ENCODE data around the gene IGSF9B. TPM values are rescaled to one million over a fixed set of nuclear protein-coding genes. Genes with fewer than 3 reads are reported as not detected.

The IGSF9B gene
- total RNA-seq, 1 donor from 2014 or later, result 8.4 TPM

- Mint-ChIP-seq H3K4me1 (ENCODE audit: low read depth) (no peaks in the 10 kb centered on the region), H3K36me3 (ENCODE audit: low read depth) (peaks cover 10% of the 10 kb centered on the region), H3K27me3 (ENCODE audit: low read depth) (no peaks in the 10 kb centered on the region), H3K9me3 (ENCODE audit: low read depth) (no peaks in the 10 kb centered on the region), H3K4me3 (ENCODE audit: unreplicated experiment) (no peak overlapping the region), H3K27ac (ENCODE audit: unreplicated experiment) (no peak overlapping the region)
- no peak for TF ChIP-seq CTCF (IDR thresholded peaks at IDR 0.05)
- no peak for DNase-seq (ENCODE audit: low spot score)
These were observed 35.7 kb downstream of the IGSF9B start for GRCh38 chr11:133921026-133921425.

- H3K36me3 Mint-ChIP-seq (ENCODE audit: low read depth), result peaks cover 10% of the 10 kb centered on the region
- H3K27ac Mint-ChIP-seq (ENCODE audit: unreplicated experiment), result no peak overlapping the region
- H3K9me3 Mint-ChIP-seq (ENCODE audit: low read depth), result no peaks in the 10 kb centered on the region
These were observed 36.4 kb downstream of the IGSF9B start for GRCh38 chr11:133920109-133920990.

GRCh38 chr11:133919330-133920108 is 37.2 kb downstream of the IGSF9B start:
- Mint-ChIP-seq H3K4me1 (ENCODE audit: low read depth) (no peaks in the 10 kb centered on the region), H3K9me3 (ENCODE audit: low read depth) (no peaks in the 10 kb centered on the region), H3K27ac (ENCODE audit: unreplicated experiment) (no peak overlapping the region), H3K36me3 (ENCODE audit: low read depth) (peaks cover 10% of the 10 kb centered on the region), H3K27me3 (ENCODE audit: low read depth) (no peaks in the 10 kb centered on the region), H3K4me3 (ENCODE audit: unreplicated experiment) (no peak overlapping the region)
- DNase-seq (ENCODE audit: low spot score), result no peak
- TF ChIP-seq CTCF (IDR thresholded peaks at IDR 0.05), result no peak

More at GRCh38 chr11:133920109-133920990, 36.4 kb downstream of the IGSF9B start:
- H3K4me3 Mint-ChIP-seq (ENCODE audit: unreplicated experiment), result no peak overlapping the region
- H3K27me3 Mint-ChIP-seq (ENCODE audit: low read depth), result no peaks in the 10 kb centered on the region
- no peaks in the 10 kb centered on the region for H3K4me1 Mint-ChIP-seq (ENCODE audit: low read depth)
- TF ChIP-seq CTCF (IDR thresholded peaks at IDR 0.05), result no peak
- no peak for DNase-seq (ENCODE audit: low spot score)

- H3K36me3 Mint-ChIP-seq (ENCODE audit: low read depth), result peaks cover 8% of the 10 kb centered on the region
- no peak overlapping the region for H3K27ac Mint-ChIP-seq (ENCODE audit: unreplicated experiment)
- no peaks in the 10 kb centered on the region for H3K4me1 Mint-ChIP-seq (ENCODE audit: low read depth)
- H3K4me3 Mint-ChIP-seq (ENCODE audit: unreplicated experiment), result no peak overlapping the region
- H3K9me3 Mint-ChIP-seq (ENCODE audit: low read depth), result no peaks in the 10 kb centered on the region
- no peak for DNase-seq (ENCODE audit: low spot score)
- no peaks in the 10 kb centered on the region for H3K27me3 Mint-ChIP-seq (ENCODE audit: low read depth)
- TF ChIP-seq CTCF (IDR thresholded peaks at IDR 0.05), result no peak
These were observed 38.0 kb downstream of the IGSF9B start for GRCh38 chr11:133918608-133919260.

Data from chondrocyte (in vitro differentiated cells).